Activated CD4-positive, CD25-positive, alpha-beta regulatory T cell treated with anti-CD3 and anti-CD28 coated beads, Interleukin-2, amount 50 U/mL, for 72 hours (primary cell): ENCODE results near the gene ABHD16B.
"Not testable (repeated sequence)": the region's sequence is repeated elsewhere in the genome, so short reads cannot be mapped to it uniquely, and the experiment has no call there.

ENCODE experiments used
- DNase-seq: peaks from one replicate; pipeline ENCODE4 v3.0.0; 2021

Gene ABHD16B

DNA sequence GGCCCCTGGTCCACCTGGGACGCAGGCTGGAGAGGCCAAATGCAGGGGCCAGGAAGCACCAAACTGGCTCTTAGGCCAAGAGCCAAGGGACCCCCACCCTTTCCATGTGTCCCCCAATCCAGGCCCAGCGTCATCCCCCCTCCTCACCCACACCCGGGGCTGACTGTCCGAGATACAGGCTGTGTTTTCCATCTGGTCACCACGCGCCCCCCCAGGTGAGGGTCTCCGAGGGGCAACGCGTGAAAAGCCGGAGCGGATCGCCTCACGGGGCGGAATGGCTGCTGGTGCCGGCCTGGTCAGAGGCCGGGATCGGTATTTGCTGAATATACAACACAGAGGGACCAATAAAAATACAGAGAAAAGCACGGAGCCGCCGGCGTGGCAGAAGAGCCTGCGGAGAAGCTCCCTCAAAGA lies 5.2 kb upstream of the ABHD16B start:
- DNase-seq = no peak

DNA sequence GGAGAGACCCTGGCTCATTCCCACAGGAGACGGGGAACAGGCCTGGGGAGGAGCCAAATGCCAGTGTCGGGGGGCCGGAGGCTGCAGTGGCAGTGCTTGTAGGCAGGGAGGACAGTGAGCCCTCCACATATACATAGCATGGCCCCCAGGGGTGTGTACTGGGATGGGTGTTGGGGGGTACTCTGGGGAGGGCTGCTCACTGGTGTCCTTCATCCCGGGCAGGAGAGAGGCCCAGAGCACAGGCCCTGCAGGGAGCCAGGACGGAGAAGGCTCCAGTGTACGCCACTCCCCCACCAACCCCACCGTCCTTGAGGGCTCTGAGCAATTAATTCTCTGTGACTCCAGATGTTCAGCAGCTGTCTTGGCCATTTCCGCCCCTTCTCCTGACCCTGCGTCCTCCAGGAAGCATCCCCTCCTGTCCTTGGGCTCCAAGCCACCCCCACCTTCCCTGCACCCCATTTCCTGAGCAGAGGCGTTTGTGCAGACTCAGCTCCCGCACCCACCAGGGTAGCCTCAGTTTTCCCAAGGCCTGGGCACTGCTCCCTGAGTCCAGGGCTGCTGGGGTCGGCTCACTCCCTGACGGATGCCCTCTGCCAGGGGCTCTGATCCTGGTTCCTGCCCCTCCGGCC lies 3.4 kb upstream of the ABHD16B start:
- no peak for DNase-seq

DNA sequence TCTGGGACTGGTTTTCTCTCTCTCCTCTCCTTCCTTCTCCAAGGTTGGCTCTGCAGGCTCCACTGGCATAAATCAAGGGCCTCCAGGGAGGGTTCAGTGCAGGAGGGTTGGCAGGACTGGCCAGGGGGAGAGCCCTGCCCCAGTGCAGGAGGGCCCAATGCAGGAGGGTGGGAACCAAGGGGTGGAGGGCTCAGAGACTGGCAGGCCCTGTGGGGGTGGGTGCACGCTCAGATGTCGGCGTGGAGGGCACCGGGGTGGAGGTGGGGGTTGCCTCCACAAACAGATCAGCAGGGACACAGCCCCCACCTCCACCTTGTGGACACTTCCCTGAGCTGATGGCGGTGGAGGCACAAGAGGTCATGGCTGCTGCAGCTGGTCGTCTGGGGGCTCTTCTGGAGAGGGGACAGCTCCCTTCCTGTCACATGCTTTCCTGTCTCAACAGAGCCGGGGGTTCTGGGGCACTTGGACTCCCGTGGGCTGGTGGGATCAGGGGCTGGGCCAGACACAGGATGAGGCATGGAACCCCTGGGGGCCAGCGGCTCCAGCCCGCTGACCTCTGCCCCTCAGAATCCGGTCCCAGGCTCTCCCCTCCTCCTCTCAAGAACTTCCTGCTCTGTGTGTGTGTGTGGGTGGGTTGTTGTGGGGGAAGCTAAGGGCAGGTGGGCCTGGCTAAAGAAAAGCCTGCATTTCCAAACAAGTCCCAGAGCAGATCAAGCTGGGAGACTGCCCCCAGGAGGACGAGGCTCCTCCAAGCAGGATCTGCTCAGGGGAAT lies 2.7 kb upstream of the ABHD16B start:
- no peak for DNase-seq

DNA sequence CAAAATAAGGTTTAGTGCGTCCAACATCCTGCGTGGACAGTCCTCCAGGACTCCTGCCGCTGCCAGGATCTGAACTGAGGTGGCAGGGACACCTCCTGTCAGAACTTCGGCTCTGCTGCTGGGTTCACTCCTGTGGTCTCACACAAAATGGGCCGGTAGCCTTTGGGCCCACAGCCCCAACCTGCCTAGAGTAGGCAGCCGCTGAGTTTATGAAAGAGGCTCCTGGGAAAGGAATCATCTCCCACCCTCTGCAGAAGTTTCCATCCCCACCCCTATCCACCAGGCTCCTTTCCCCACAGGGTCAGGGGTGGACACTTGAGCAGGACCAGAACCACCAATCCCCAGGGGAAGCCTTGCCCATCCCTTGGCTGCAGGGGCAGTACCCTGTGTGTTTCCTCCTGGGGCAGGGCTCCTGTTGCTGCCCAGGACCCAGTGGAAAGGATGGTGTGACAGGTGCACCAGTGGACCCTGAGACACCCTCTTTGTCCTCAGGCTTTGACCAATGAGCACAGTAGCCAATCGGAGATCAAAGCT lies 2.1 kb upstream of the ABHD16B start:
- DNase-seq = no peak

DNA sequence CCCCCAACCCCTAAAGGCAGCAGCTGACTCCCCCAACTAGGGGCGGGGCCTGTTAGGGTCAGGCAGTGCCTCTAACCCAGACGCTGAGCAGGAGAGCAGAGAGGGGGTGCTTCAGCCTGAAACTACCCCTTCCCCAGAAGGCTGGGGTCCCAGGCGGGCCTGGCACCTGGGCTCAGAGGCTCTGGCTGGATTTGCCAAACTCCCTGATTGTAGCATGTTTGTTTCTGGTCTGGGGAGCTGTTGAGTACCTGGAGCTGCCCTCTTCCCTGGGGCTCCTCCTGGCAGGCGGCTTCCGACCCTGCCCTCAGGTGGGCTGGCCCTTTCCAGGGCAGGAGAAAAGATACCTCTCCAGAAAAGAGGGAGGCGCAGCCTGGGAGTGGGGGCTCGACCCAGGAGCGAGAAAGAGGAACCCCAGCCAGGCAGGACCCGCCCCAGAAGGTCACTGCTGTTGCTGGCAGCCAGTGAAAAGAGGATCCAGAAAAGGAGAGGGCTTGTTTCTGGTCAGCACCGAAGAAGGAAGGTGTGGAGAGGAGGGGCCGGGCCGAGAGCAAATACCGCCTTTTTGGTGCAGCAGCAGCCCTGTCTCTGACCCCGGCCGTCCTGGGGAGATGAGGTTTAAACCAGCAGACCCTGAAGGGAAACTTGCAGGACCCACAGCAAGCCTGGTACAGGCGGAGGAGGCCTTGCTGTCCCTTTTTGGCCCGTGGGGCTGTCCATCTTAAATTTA lies 810 bp upstream of the ABHD16B start:
- DNase-seq = no peak

DNA sequence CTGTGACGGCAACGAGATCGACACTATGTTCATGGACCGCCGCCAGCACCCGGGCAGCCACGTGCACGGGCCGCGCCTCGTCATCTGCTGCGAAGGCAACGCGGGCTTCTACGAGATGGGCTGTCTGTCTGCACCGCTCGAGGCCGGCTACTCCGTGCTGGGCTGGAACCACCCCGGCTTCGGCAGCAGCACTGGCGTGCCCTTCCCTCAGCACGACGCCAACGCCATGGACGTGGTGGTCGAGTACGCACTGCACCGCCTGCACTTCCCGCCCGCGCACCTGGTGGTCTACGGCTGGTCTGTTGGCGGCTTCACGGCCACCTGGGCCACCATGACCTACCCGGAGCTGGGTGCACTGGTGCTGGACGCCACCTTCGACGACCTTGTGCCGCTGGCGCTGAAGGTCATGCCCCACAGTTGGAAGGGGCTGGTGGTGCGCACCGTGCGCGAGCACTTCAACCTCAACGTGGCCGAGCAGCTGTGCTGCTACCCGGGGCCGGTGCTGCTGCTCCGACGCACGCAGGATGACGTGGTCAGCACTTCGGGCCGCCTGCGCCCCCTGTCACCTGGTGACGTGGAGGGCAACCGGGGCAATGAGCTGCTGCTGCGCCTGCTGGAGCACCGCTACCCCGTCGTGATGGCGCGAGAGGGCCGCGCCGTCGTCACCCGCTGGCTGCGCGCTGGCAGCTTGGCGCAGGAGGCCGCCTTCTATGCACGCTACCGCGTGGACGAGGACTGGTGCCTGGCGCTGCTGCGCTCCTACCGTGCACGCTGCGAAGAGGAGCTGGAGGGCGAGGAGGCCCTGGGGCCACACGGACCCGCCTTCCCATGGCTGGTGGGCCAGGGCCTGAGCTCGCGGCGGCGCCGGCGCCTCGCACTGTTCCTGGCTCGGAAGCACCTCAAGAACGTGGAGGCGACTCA lies 943 bp downstream of the ABHD16B start:
- no peak for DNase-seq

DNA sequence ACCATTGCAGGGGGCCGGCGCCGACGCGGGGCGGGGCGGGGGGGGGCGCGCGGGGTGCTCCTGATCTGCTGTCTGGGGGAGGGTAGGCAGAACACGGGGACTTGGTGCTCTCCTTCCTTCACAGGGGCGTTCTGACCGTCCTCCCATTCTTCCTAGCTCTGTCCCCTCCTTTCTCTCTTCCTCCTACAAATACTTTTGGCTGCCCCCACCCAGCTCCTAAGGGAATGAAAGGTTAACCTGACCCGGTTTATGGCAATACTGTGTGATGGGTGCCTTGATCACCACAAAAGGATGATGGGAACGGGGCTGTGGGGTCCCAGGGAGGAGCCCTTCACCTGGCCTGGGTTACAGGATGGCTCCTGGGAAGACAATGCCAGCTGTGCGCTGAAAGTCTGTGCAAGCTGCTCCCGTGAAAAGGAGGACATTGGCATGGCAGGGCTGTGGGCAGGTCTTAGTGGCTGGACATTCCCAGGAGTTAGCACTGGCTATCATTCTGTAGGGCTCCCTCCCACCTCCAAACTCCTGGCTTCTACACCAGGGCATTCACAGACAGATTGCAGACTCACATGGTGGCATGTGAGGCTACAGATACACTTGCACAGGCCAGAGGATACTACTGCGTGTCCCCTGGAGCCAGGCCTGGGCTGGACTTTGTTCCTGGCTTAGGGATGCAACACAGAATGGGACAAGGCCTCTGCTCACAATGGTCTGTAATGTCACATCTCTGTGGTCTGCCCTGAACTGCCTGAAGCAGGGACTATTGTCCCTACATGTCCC lies 1.9 kb downstream of the ABHD16B start:
- no peak for DNase-seq

DNA sequence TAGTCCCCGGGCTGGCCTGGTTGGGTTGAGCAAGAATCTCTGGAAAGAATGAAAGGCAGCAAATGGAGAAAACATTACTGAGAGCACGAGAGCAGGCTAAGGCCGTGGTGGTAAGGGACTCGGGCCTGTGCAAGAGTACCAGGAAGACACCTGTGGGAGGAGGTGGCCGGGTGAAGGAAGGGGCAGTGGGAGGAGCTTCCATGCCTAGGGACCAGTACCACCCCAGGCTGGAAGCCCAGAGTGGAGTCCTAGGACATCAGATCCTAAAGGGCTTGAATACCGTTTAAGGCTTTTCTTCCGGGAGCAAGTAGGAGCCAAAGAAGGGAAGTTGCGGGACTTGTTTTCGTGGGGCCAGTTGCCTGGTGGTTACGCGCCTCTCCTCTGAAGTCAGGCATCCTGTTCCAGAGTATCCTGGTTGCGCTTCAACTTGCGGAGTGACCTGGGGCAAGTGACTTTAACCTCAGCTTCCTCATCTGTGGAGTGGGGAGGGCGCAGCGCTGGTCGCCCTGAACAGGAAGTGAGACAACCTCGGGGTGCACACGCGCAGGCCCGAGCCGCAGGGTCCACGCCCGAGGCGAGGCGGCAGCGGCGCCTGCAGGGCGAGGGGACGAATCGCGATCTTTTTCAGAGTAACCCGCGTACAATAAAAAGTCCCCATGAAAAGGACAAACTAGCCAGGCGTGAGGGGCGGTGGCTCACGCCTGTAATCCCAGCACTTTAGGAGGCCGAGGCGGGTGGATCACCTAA lies 2.7 kb downstream of the ABHD16B start:
- DNase-seq = peak; percentile 72

DNA sequence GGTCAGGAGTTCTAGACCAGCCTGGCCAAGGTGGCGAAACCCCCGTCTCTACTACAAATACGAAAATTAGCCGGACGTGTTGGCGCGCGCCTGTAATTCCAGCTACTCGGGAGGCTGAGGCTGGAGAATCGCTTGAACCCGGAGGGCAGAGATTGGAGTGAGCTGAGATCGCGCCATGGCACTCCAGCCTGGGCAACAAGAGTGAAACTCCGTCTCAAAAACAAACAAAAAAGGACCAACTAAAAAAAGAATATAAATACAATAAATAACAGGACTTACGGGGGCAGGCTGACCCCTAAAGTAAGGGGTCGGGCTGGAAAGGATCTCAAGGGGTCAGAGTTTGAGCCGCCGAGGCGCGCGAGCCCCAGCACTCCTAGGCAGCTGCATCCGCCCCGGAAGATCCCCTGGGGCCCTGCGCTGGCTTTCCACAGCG lies 3.3 kb downstream of the ABHD16B start:
- DNase-seq = no peak

DNA sequence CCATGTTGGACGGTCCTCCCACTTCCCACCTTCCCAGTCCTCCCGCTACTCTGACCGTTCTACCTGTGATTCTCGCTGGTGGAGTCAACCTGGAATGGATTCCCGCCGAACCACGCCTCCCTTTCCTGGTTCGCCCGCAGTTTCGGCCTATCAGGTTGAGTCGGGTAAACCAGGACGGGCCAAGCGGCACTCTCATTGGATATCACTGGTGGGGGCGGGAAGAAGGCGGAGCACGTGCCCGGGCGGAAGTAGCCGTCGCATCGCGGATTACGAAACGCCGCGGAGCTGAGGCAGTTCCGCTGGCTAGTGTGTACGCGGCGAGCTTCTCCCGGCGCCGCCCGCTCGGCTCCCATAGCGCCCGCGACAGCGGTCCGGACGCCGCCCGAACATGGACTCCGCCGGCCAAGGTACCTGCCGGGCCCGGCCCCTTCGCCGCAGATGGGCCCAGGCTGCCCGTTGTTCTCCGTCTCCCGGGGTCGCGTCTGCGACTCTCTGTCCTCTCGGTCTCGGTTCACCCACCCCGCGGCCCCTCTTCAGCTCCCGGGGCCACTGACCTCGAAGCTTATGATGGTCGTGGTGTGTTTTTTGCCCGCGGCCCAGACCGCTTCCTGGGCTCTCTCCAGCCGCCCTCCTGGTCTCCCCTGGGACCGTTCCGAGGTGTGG lies 3.8 kb downstream of the ABHD16B start, which contains the start of gene TPD52L2:
Gene TPD52L2, plus strand, starts transcription at position 293 of the 663 bp plus-strand sequence. Its CDS starts 96 bp downstream, at position 389.
- peak; percentile 95 for DNase-seq

DNA sequence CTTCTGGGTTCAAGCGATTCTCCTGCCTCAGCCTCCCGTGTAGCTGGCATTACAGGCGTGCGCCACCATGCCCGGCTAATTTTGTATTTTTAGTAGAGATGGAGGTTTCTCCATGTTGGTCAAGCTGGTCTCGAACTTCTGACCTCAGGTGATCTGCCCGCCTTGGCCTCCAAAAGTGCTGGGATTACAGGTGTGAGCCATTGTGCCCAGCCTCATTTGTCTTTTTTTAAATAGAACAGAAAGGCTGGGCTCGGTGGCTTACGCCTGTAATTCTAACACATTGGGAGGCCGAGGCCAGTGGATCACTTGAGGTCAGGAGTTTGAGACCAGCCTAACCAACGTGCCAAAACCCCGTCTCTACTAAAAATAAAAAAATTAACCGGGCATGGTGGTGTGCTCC lies 5.7 kb downstream of the ABHD16B start:
- DNase-seq = not testable (repeated sequence)

DNA sequence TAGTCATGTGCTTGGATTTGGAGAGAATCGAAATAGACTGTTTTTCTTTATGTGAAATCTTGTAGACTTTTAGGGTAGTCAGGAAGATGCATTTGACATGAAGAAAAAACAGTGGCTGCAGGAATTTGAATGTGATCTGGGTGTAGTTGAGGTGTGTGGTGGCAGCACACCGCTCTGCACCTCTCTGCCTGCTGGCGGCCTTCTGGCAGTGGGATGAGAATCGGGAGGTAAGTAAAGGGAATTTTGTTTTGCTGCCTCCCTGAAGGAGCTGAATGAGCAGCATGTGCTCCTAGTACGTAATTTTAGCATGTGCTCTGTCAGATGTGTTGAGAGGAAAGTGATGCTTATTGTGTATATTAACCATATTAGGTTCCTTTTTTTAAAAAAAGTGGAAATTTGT lies 7.0 kb downstream of the ABHD16B start:
- DNase-seq = no peak

DNA sequence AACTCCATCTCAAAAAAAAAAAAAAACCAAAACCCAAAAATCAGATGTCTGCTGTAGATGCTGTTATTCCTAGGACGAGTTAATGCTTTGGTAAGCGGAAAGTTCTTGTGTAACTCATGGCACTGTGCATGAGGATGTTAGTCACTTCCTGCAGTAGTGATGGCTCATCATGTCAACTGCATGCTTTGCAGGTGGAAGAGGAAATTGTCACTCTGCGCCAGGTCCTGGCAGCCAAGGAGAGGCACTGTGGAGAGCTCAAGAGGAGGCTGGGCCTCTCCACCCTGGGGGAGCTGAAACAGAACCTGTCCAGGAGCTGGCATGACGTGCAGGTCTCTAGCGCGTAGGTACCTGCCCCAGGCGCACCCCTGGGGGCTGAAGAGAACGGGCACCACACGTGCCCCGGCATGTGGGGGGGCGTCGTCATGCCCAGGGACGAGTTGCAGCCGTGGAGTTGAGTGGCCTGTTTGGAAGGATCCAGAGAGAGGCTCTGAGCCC lies 12.2 kb downstream of the ABHD16B start:
- DNase-seq = no peak

DNA sequence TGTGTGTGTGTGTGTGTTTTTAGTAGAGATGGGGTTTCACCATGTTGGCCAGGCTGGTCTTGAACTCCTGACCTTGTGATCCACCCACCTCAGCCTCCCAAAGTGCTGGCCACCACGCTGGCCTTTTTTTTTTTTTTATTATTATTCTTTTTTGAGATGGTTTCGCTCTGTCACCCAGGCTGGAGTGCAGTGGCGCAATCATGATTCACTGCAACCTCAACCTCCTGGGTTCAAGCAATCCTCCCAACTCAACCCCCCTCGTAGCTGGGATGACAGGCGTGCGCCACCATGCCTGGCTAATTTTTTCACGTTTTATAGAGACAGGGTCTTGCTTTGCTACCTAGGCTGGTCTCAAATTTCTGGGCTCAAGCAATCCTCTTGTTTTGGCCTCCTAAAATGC lies 12.9 kb downstream of the ABHD16B start:
- DNase-seq = not testable (repeated sequence)

DNA sequence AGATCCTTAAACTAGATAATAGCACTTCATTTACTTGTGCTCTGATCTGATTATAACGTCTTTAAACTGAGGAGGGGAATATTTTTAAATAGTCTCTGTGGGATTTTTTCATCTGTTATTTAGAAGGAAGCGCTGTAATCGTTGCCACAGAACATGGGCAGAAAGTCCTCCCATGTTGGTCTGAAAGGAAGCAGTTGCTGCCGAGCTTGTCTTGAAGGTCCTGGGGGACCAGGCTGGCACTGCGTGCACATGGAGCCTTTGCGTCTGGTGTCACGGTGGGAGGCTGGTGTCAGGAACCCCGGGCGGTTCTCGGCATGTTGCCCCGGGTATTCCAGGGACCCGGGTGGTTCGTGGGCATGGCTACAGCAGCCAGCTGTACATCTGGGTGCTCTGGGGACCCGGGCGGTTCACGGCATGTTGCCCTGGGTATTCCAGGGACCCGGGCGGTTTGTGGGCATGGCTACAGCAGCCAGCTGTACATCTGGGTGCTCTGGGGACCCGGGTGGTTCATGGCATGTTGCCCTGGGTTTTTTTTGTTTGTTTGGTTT lies 15.3 kb downstream of the ABHD16B start:
- DNase-seq = no peak

DNA sequence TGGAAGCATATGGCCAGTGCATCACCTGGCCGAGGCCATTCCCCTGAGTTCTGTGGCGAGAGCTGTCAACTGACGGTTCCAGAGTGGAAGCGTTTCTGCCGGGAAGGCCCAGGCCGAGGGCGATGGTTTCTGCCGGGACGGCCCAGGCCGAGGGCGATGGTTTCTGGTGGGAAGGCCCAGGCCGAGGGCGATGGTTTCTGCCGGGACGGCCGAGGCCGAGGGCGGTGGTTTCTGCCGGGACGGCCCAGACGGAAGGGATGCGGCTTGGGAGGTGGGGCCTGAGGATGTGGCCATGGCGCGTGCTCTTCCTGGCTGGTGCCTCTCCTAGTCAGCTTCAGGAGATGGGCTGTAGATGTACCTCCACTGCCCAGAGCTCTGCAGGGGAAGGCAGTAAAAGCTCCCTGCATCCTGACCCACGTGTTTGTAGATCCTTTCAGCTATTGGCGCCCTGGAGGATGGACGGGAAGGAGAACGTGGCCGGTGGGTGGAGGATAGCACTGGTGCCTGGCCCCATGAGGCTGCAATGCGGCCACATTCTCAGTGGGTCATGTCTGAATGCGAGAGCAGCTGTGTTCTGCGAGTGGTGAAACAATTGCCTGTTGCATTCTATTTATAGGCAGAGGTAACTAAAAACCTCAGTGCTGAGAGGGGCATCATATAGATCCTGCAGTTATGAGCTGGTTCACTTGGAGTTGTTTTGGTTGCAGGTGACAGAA lies 16.6 kb downstream of the ABHD16B start:
- DNase-seq = no peak

DNA sequence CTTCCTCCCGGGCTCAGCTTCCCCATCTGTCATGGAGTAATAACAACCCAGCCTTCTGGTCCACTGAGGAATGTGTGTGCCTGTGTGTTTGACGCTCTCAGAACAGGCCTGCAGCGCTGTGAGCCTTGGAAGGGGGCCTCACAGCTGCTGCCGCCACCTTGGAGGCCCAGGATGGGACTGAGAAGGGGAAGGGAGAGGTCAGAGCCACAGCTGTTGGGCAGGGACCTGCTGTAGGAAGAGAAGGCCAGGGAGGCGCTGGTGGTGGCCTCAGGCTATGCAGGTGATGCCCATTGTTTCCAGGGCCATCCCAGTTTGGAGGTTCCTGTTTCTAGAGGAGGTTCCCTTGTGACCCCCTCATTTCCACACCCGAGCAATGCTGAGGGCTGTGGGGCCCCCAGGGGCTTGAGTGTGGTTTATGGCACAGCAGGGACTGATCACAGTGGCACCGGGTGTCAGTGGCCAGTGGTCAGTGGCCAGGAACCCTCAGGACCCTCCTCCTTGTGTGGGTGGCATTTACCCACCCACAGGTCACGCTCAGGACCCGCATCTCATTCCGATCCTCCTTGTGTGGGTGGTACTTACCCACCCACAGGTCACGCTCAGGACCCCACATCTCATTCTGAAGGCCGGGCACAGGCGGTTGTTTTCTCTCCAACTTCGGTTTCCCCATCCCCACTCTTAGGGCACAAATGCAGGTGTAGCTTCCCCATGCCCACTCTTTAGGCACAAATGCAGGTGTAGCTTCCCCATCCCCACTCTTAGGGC lies 17.8 kb downstream of the ABHD16B start:
- no peak for DNase-seq

DNA sequence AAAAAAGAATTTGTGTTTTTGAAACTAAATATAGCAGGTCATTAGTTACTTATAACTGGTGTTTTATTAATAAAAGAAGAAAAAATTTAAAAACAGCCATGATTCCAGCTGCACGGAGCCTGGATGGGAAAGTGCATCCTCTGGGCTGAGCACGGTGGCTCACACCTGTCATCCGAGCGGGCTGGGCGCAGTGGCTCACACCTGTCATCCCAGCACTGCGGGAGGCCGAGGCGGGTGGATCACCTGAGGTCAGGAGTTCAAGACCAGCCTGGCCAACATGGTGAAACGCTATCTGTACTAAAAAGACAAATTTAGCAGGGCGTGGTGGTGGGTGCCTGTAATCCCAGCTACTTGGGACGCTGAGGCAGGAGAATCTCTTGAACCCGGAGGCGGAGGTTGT lies 19.6 kb downstream of the ABHD16B start:
- not testable (repeated sequence) for DNase-seq
